ENCODE measurements around the gene DCST2.
A peak's percentile ranks its signal among the peaks of the same experiment; 100 is the strongest.

Gene DCST2

GRCh38 chr1:155022136-155022926, 11.2 kb downstream of the DCST2 start:
- H3K27ac Mint-ChIP-seq = no peak overlapping the region

GRCh38 chr1:155019377-155020245, 14.0 kb downstream of the DCST2 start:
- Mint-ChIP-seq H3K36me3 (peaks cover 41% of the 10 kb centered on the region), H3K4me3 (no peak overlapping the region), H3K4me1 (peaks cover 48% of the 10 kb centered on the region), H3K9me3 (no peaks in the 10 kb centered on the region), H3K27me3 (peaks cover 9% of the 10 kb centered on the region), H3K27ac (peak overlapping the region; percentile 35)
- DNase-seq = no peak
- CTCF ChIA-PET = interaction anchor here (0.8 to 6.7 kb wide), 9 partner anchors 14 to 65 kb away, joined by 3 to 48 read pairs (median 6); partner anchors contain the start of genes ADAM15, DCST1, DCST2 and PYGO2

More at GRCh38 chr1:155022136-155022926, 11.2 kb downstream of the DCST2 start:
- DNase-seq = no peak
- Mint-ChIP-seq H3K36me3 (peaks cover 23% of the 10 kb centered on the region), H3K27me3 (peaks cover 10% of the 10 kb centered on the region), H3K4me1 (peaks cover 24% of the 10 kb centered on the region), H3K4me3 (no peak overlapping the region), H3K9me3 (no peaks in the 10 kb centered on the region)
- CTCF ChIA-PET = interaction anchor here (1.2 to 2.3 kb wide), 4 partner anchors 29 to 63 kb away, joined by 4 to 7 read pairs (median 6); partner anchors contain the start of genes ADAM15 and PYGO2

DNA sequence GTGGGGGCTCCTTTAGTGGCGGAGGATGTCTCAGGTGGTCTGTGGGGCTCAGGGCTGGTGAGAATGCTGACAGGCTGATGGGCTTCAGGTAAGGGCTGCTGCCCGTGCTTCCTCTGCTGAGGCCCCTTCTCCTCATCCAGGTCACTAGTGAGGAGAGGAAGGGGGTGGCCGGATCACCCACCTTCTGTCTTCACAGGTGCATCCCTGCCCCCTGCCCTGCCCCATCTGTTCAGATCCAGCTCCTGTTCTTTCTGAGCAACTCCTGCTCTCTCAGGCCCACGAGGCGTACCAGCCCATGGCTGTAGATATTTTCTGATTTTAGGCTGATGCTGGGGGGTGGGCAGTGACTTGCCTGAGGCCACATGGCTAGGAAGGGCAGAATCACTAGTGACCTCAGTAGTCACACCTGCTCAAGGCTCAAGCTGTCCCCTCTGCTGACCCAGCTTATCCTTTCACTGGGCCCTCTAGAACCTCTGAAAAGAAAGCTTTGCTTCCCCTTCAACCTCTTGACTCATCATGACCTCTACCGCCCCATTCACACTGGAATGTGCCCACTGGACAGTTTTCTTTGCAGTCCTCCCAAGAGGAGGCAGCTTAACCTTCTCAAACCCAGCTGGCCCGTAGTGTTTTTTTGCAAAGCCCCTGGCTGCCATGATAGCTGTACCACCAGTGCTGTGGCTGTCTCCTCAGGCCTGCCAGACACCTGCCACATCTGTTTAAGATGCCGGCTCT, 14.8 kb downstream of the DCST2 start:
- peaks cover 57% of the 10 kb centered on the region for H3K4me1 Mint-ChIP-seq
- H3K36me3 Mint-ChIP-seq = peaks cover 48% of the 10 kb centered on the region
- no peaks in the 10 kb centered on the region for H3K9me3 Mint-ChIP-seq
- no peak for DNase-seq
- peak overlapping the region; percentile 35 for H3K27ac Mint-ChIP-seq
- CTCF ChIA-PET = interaction anchor here (0.8 to 6.7 kb wide), 12 partner anchors 15 to 459 kb away, joined by 4 to 48 read pairs (median 6); partner anchors contain the start of genes ADAM15, DCST1, DCST2 and FLAD1
- peaks cover 5% of the 10 kb centered on the region for H3K27me3 Mint-ChIP-seq
- H3K4me3 Mint-ChIP-seq = no peak overlapping the region

DNA sequence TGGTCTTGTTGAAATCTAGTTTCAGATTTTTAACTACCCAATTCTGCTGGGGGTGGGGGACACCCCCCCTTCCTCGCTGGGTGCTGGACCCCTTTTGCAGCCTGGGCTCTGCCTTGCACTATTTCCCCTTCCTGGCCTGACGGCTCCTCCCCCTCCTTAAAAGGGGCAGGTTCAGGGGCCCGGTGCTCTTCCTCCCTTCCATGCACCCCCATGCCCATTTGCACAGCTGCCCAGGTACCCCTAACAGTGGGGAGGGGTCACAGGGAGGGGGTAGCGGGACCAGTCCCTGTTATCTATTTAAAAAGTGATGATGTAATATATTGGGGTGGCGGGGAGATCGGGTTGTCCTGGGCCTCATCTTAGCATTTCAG, 15.7 kb downstream of the DCST2 start:
- peaks cover 65% of the 10 kb centered on the region for H3K4me1 Mint-ChIP-seq
- CTCF ChIA-PET = interaction anchor here (0.5 to 6.7 kb wide), 26 partner anchors 8 to 538 kb away, joined by 3 to 48 read pairs (median 6); partner anchors contain the start of genes ADAM15, DCST1, DCST2 and EFNA4
- H3K9me3 Mint-ChIP-seq = no peaks in the 10 kb centered on the region
- H3K4me3 Mint-ChIP-seq = peak overlapping the region; percentile 26
- peaks cover under 1% of the 10 kb centered on the region for H3K27me3 Mint-ChIP-seq
- H3K36me3 Mint-ChIP-seq = peaks cover 55% of the 10 kb centered on the region
- no peak overlapping the region for H3K27ac Mint-ChIP-seq
- DNase-seq = no peak

- Mint-ChIP-seq H3K4me1 (peaks cover 71% of the 10 kb centered on the region), H3K4me3 (peak overlapping the region; percentile 26), H3K27me3 (no peaks in the 10 kb centered on the region), H3K36me3 (peaks cover 60% of the 10 kb centered on the region), H3K27ac (peak overlapping the region; percentile 83), H3K9me3 (no peaks in the 10 kb centered on the region)
- peak; percentile 90 for DNase-seq
- CTCF ChIA-PET = interaction anchor here (0.5 to 6.7 kb wide), 27 partner anchors 8 to 538 kb away, joined by 3 to 48 read pairs (median 6); partner anchors contain the start of genes ADAM15, DCST1, DCST2 and EFNA4
Measured at GRCh38 chr1:155017041-155017945, 16.3 kb downstream of the DCST2 start.

DNA sequence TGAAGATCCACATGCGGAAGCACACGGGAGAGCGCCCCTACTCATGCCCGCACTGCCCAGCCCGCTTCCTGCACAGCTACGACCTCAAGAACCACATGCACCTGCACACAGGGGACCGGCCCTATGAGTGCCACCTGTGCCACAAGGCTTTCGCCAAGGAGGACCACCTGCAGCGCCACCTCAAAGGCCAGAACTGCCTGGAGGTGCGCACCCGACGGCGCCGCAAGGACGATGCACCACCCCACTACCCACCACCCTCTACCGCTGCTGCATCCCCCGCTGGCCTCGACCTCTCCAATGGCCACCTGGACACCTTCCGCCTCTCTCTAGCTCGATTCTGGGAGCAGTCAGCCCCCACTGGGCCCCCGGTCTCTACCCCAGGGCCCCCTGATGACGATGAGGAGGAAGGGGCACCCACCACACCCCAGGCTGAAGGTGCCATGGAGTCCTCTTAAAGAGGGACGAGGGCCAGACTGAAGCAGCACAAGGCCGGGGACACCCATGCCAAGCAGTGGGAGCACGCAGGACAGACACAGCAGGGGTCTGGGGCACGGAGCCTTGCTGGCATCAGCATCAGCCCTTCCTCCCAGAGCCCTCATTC, 17.2 kb downstream of the DCST2 start:
- peaks cover 78% of the 10 kb centered on the region for H3K4me1 Mint-ChIP-seq
- CTCF ChIA-PET = interaction anchor here (0.6 to 6.7 kb wide), 24 partner anchors 9 to 537 kb away, joined by 3 to 48 read pairs (median 7); partner anchors contain the start of genes ADAM15, FLAD1, LENEP and PBXIP1

GRCh38 chr1:155015527-155016230, 17.9 kb downstream of the DCST2 start:
- Mint-ChIP-seq H3K9me3 (no peaks in the 10 kb centered on the region), H3K4me1 (peaks cover 83% of the 10 kb centered on the region), H3K36me3 (peaks cover 62% of the 10 kb centered on the region), H3K27me3 (no peaks in the 10 kb centered on the region), H3K27ac (peak overlapping the region; percentile 83), H3K4me3 (peak overlapping the region; percentile 33)
- CTCF ChIA-PET = interaction anchor here (0.8 to 6.7 kb wide), 18 partner anchors 8 to 456 kb away, joined by 3 to 48 read pairs (median 8); partner anchors contain the start of genes ADAM15, FLAD1, LENEP and PBXIP1
- DNase-seq = no peak

More for the DNA sequence above, 17.2 kb downstream of the DCST2 start:
- H3K4me3 Mint-ChIP-seq = peak overlapping the region; percentile 33
- no peaks in the 10 kb centered on the region for H3K9me3 Mint-ChIP-seq
- H3K27me3 Mint-ChIP-seq = no peaks in the 10 kb centered on the region
- H3K36me3 Mint-ChIP-seq = peaks cover 60% of the 10 kb centered on the region
- H3K27ac Mint-ChIP-seq = peak overlapping the region; percentile 83
- DNase-seq = peak; percentile 52

- CTCF ChIA-PET = interaction anchor here (0.6 to 6.7 kb wide), 12 partner anchors 7 to 108 kb away, joined by 3 to 48 read pairs (median 6); partner anchors contain the start of genes ADAM15, FLAD1, LENEP and PBXIP1
- Mint-ChIP-seq H3K4me1 (peaks cover 85% of the 10 kb centered on the region), H3K27ac (no peak overlapping the region)
Measured at GRCh38 chr1:155014709-155015508, 18.7 kb downstream of the DCST2 start.

DNA sequence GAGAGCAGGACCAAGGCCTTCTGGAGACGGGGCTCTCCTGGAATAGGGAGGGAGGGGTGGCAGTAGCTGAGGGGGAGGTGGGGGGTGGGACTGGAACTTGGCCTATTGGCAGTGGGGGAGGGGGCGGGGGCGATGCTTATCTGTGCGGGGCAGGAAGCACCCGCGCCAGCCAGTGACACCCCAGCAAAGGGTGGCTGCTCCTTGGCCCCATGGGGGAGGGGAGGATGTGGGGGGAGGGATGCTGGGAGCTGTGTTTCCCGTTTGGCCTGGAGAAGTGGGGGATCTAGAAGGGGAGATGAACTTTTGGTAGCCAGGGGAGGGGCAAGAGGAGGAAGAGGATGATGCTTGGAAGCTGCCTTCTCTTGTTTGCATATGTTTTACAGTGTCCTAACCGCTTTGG, 19.9 kb downstream of the DCST2 start:
- Mint-ChIP-seq H3K27me3 (no peaks in the 10 kb centered on the region), H3K4me1 (peaks cover 77% of the 10 kb centered on the region), H3K4me3 (peak overlapping the region; percentile 93), H3K36me3 (peaks cover 59% of the 10 kb centered on the region), H3K27ac (peak overlapping the region; percentile 87), H3K9me3 (no peaks in the 10 kb centered on the region)
- DNase-seq = peak; percentile 68
- CTCF ChIA-PET = interaction anchor here (1.3 to 5.0 kb wide), 6 partner anchors 10 to 58 kb away, joined by 3 to 21 read pairs (median 7); partner anchors contain the start of gene PBXIP1

More at GRCh38 chr1:155014709-155015508, 18.7 kb downstream of the DCST2 start:
- peaks cover 63% of the 10 kb centered on the region for H3K36me3 Mint-ChIP-seq
- DNase-seq = no peak
- no peaks in the 10 kb centered on the region for H3K27me3 Mint-ChIP-seq
- H3K4me3 Mint-ChIP-seq = no peak overlapping the region
- H3K9me3 Mint-ChIP-seq = no peaks in the 10 kb centered on the region

GRCh38 chr1:155012776-155013602, 20.6 kb downstream of the DCST2 start:
- peak overlapping the region; percentile 87 for H3K27ac Mint-ChIP-seq
- peaks cover 57% of the 10 kb centered on the region for H3K36me3 Mint-ChIP-seq
- peak overlapping the region; percentile 93 for H3K4me3 Mint-ChIP-seq
- no peaks in the 10 kb centered on the region for H3K9me3 Mint-ChIP-seq
- H3K4me1 Mint-ChIP-seq = peaks cover 81% of the 10 kb centered on the region
- DNase-seq = no peak
- CTCF ChIA-PET = interaction anchor here (0.8 to 5.0 kb wide), 8 partner anchors 9 to 72 kb away, joined by 3 to 21 read pairs (median 6); partner anchors contain the start of gene ADAM15
- H3K27me3 Mint-ChIP-seq = no peaks in the 10 kb centered on the region
